Right hindlimb (tissue), 1 donor: ENCODE results near the gene ATP8A2.

Experiments
- DNase-seq: peaks from one replicate; pipeline ENCODE4 v3.0.0-alpha.2; 2018

ATP8A2 gene

DNA sequence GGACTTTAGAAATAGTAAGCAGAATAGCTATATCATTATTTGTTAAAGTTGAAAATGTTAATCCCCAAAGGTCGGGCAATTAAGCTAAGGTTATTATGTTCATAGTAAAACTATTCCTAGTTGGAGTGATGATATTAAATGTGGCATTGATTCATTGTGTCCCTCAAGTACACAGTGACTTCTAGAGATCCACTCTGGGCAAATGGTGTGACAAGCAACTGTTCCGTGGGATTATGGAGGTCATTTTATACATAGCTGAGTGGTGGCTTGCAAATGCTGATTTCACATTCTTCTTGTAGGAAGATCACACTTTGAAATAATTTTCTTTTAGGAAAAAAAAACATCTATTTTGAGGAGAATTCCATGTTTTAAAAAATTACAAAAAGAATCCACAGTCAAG is 317.8 kb downstream of the ATP8A2 start:
- DNase-seq: no peak

DNA sequence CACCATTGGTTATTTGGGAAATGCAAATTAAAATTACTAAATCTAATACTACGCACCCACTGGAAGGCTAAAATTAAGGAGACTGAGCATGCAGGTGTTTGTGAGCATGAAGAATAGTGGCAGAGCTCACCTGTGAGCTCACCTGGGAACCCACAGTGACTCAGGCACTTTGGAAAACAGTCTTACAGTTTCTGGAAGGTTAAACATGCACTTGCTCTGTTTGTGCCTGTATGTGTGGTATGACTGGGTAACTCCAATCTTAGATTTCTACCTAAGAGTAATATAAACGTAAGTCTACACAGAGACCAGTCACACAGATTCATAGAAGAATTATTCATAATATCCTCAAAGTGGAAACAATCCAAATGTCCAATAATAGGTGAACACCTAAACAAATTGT is 318.8 kb downstream of the ATP8A2 start:
- DNase-seq: no peak

GRCh38 chr13:25691654-25692053 is 319.9 kb downstream of the ATP8A2 start:
- DNase-seq: no peak

- DNase-seq: peak; percentile 46
These were observed 320.3 kb downstream of the ATP8A2 start for GRCh38 chr13:25692099-25692498.

DNA sequence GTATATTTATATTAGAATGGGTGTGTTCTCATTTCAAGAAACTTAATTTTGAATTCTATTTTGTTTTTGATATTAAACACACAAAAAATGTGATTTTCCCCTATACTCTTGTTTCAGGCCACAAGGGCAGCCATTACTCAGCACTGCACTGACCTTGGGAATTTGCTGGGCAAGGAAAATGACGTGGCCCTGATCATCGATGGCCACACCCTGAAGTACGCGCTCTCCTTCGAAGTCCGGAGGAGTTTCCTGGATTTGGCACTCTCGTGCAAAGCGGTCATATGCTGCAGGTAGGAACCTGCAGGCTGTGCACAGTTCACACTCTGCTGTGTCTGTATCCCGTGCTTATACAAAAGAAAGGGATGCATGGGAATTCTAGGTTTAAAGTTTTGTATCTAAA is 327.3 kb downstream of the ATP8A2 start:
- DNase-seq: no peak

DNA sequence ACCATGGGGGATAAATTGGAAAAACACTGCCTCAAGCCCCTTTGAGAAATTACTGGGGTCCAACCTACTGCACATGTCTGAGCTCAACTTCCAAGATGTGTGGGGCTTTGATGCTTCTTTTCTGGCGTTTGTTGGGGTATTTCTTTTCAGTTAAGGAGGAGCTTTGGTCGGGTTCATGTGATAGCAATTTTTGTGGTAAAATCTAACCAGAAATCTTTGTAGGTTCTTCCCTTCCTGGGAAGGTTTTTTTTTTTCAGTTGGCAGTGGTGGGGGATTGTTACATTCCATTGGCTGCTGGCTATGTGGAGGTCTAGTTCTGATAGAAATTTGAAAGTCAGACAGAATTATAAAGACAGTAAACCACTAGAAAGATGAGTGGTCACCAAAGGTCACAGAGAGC is 327.8 kb downstream of the ATP8A2 start:
- DNase-seq: no peak

- no peak for DNase-seq
These were observed 329.5 kb downstream of the ATP8A2 start for GRCh38 chr13:25701304-25701703.

- no peak for DNase-seq
These were observed 330.6 kb downstream of the ATP8A2 start for GRCh38 chr13:25702386-25702785.

DNA sequence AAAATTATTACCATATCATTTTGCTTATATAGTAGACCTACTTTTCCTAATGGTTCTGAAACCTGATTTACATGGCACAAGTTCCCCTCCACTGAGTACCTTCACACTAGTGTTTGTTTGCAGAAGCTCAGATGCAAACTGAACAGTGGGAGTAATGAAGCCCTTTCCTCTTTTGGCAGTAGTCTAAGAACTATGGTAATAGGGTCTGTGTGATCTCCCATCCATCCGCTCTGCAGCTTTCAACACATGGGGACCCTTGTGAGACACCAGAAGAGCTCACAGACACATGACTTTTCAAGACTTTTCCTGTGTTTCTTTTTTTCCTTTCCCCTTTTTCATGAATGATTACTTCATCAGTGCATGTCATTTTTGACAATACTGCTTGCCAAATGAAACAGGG is 336.0 kb downstream of the ATP8A2 start:
- DNase-seq: no peak

GRCh38 chr13:25708268-25708667 is 336.5 kb downstream of the ATP8A2 start:
- DNase-seq: no peak

DNA sequence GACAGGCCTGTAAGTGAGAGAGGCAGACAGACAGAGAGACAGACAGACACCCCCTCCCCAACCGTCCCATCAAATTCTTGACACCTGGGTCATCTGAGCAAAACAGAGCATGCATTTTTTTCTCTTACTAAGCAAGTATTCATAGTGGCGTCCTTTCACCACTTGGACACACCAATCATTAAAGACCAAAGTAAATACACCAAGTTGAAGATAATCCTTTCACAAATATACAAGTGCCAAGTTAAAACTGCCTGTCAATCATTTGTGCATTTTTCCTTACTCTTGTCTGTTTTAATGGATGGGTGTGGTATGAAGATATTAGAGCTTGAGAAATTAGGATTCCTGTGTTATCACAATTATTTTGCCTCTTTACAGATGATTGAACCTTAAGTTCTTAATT is 337.3 kb downstream of the ATP8A2 start:
- DNase-seq: no peak

- DNase-seq: no peak
These were observed 344.0 kb downstream of the ATP8A2 start for GRCh38 chr13:25715760-25716159.

DNA sequence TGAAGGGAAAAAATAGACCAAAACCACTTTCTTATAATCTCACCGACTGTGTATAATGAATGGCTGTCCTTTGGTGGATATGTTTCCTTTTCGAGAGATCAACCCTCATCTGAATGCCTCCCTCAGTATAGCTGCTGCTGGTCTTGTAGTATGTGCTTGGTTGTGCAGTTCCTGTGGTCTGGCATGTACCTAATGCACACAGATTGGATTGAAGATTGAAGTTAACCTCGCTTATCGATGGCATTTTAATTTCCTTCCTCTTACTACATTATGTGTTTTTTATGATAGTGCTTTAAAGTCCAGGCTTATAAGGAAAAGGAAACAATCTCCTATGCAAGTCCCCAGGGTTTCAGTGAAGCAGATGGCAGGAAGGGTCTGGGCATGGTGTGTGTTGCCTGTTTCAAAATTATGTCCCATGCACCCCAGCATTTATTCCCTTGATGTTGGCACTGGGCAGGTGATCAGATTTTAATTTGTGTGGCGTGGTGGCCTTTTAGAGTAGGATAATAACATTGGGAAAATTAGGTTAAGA is 346.0 kb downstream of the ATP8A2 start:
- no peak for DNase-seq

- DNase-seq: no peak
These were observed 347.9 kb downstream of the ATP8A2 start for GRCh38 chr13:25719666-25720065.

DNA sequence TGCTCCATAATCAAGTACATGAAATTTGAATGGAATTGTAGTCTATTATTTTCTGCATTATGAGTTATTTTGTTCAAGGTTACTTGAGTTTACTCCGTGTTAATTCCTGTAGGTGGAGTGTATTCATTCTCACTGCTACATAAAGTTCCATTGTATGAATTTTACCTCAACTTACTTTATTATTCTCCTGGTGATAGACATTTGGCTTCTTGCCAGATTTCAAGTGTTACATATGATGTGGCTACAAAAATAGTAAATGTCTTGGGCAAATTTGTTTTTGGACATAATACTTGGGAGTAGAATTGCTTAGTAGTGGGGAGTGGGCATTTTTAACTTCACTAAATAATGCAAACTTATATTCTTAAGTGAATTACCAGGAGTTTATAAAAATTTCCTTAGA is 351.1 kb downstream of the ATP8A2 start:
- DNase-seq: no peak

DNA sequence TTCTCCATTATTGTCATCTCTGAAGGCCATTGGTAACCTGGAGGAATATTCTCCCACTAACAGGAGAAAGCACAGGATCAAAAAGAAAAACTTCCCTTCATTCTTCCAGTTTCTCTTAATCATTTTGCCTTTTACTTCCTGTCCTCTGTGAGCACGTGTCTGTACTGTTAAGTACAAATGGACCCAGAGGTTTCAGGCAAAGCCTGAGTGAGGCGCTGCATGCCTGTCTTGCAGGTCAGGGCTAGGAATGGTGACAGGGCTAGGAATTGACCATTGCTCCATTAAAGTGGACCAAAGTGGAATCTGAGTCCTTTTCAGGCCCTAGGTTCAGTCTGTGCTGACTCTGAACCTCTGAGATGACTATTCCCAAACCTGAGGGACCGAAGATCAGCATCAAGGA is 353.3 kb downstream of the ATP8A2 start:
- no peak for DNase-seq

GRCh38 chr13:25727250-25727649 is 355.5 kb downstream of the ATP8A2 start:
- DNase-seq: no peak

DNA sequence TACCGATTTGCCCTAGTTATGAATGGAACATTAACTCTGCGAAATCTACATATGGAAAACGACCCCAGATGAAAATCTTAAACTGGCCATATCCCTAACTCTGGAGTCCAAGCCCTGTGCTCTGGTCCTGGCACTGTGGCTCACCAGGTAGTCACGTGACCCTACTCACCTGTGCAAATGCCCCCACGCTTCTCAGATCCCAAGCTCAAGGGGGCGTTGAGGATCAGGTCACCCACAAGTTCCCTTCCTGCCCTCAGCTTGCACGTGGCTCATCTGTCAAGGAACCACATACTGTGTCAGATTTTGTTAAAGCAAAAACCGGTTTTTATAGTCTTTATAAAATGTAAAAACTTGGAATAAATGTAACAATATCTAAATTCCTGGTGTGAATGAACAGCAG is 356.0 kb downstream of the ATP8A2 start:
- no peak for DNase-seq

DNA sequence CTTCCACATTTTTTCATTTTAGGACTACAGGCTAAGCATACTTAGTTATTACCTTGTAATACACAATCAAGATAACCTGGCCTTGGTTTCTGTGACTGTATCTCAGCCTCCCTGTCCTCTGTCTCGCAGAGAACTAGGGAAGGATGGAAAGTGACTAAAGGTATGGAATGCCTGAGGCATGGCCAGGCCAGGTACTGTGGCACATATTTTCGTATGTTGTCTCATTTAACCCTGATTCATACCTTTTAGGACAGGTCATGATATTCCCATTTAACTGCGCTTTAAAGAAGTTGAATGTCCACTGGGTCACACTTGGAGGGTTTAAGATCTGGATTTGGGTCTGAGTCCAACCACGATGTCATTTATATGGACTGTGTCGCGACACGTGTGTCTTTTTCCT is 357.4 kb downstream of the ATP8A2 start:
- DNase-seq: no peak

GRCh38 chr13:25731037-25731436 is 359.3 kb downstream of the ATP8A2 start:
- no peak for DNase-seq

DNA sequence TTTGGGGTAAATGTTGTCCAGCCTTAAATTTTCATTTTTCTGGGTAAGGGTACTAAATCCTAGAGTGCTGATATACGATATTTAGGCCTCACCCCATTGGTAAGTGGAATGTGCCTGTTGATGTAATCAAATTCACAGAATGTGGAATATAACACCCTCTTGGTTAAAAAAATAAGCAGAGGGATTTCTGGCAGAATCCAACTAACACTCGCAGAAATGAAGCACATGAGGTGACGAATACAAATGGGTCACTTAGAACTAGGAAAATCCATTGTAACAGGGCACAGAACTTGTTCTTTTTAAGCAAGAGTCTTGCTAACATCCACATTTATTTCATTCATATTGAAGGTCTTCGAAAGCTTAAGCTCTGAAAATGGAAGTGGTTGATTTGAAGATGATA is 359.8 kb downstream of the ATP8A2 start:
- no peak for DNase-seq

DNA sequence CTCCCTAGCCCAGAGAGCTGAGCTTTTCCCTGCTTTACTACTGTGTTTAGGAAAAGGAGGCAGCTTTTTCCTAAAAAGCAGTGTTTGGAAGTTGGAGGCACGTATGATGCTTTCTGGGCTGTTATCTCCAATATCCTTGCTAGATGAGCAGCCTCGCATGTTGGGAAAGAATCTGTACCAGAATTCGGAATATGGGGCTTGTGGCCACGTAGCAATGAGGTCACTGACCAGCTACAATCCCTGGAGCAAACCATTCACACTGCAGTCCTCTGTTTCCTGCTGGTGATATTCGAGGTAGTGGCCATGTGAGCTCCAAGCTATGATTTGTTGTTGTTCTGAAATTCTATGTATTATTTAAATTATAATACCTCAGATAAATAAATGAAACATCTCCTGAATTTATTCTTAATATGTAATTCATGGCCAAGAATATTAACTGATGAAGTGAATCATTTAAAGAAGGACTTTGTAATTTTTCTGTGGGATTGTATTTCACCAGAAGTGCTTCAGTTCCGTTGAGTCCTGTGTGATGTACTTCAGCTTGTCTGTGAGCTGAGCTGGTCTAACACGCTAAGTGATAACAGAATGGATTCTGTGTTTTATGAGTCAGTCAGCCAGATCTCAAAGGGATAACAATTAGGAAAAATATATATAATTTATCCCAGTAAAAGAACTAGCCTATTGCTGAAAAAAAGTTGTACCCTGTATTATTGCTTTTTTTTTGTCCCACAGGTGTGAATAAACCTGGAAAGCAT is 360.5 kb downstream of the ATP8A2 start:
- DNase-seq: peak; percentile 32

- no peak for DNase-seq
These were observed 361.3 kb downstream of the ATP8A2 start for GRCh38 chr13:25733001-25733491.

- DNase-seq: no peak
These were observed 362.1 kb downstream of the ATP8A2 start for GRCh38 chr13:25733696-25734435.
